CD4-positive, alpha-beta T cell treated with Interleukin-15 for 4 hours (primary cell): ENCODE measurements around the gene LEMD2.
"Not testable (repeated sequence)": the region's sequence is repeated elsewhere in the genome, so short reads cannot be mapped to it uniquely, and the experiment has no call there.

Source experiments
- DNase-seq: peaks from one replicate; pipeline ENCODE4 v3.0.0-alpha.2; 2020; ENCODE audit warnings: low spot score

Gene LEMD2

DNA sequence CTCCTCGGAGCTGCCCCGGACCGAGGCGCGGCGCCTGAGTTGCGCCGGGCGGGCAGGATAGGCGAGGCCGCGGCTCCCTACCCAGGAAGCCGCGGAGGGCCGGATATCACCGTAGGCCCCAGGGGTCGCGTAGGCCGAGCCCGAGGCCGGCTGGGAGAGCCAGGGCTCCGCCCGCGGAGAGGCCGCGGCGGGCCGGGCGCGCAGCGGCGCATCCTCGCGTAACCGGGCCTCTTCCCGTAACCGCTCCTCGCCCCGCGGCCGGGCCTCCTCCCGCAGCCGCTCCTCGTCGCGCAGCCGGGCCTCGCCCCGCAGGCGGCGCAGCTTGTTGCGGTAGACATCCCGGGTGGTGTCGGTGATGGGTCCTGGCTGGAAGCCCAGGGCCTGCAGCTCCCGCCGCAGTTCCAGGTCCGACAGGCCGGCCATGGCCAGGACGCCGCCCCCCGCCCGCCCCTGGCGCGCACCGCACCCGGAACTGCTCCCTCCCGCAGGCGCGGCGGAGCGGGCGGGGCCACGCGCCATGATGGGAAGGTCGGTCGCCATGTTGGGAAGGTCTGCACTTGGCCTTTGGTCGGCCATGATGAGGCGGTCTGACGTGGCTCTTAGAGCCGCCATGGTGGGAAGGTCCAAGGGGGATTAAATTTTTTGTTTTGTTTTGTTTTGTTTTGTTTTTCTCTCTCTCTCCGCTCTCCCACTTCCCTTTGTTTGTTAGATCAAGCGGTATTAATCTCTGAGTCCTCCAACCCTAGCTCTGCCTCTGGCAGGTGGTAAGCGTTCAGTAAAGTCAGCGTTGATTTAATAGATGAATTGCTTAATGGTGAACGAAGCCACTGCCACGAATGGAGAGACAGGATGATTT is at the start of gene LEMD2:
Gene LEMD2 (minus strand): TSS at position 437 of the 856 bp plus-strand sequence. CDS start 14 bp downstream, at position 423.
- peak; percentile 94 for DNase-seq

DNA sequence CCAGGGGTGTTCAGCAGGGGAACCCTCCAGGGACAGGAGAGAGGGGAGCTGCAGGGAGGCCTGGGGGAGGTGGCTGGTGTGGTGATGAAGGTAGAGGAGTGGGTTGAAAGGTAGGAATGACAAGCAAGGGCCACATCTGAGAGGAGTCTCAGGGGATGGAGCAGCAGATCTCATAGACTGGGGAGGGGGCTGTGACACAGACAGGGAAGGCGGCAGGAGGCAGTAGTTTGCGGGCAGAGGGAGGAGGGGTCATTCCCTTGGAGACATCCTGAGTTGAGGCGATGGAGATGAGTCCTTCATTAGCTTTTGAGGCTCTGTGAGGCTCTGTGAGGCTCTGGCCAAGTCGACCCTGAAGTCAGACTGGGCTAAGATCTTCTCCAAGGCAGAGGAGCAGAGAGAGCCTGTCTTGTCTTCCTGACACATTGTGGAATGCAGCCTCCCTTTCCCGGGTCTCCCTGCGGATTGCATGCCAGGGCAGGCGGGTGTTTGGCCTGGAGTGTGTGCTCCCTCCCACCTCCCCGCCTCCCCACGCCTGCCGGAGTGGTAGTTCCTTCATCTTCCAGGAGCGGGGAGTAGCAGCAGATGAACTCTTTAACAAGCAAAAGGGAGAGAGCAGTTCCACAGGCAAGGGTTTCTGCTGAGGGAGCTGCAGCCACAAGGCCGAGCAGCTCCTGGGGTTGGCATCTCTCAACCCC is 49.2 kb upstream of the LEMD2 start:
- DNase-seq, result no peak

DNA sequence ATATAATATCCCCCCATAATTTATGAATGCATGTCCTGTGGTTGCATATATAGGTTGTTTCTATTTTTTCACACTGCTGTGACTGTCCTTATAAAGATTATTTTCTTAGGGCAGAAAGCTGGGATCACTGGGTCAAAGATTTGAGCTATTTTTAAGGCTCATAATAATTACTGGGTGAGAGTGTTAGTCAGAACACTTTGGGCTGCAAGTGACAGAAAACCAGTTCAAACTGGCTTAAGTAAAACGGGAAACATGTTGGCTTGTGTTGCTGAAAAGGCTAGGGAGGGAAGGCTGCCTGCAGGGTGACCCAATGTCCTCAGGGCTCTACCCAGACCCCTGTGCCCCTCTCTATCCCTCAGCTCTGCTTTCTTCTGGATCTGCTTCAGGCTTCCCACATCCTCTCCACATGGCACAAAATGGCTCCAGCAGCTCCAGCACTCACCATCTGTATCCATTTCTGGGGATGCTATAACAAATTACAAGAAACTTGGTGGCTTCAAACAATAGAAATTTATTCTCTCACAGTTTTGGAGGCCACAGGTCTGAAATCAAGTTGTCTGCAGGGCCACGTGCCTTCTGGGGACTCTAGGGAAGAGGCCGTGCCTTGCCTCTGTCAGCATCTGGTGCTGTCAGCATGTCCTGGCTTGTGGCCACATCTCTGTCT is 48.0 kb upstream of the LEMD2 start:
- DNase-seq, result no peak

DNA sequence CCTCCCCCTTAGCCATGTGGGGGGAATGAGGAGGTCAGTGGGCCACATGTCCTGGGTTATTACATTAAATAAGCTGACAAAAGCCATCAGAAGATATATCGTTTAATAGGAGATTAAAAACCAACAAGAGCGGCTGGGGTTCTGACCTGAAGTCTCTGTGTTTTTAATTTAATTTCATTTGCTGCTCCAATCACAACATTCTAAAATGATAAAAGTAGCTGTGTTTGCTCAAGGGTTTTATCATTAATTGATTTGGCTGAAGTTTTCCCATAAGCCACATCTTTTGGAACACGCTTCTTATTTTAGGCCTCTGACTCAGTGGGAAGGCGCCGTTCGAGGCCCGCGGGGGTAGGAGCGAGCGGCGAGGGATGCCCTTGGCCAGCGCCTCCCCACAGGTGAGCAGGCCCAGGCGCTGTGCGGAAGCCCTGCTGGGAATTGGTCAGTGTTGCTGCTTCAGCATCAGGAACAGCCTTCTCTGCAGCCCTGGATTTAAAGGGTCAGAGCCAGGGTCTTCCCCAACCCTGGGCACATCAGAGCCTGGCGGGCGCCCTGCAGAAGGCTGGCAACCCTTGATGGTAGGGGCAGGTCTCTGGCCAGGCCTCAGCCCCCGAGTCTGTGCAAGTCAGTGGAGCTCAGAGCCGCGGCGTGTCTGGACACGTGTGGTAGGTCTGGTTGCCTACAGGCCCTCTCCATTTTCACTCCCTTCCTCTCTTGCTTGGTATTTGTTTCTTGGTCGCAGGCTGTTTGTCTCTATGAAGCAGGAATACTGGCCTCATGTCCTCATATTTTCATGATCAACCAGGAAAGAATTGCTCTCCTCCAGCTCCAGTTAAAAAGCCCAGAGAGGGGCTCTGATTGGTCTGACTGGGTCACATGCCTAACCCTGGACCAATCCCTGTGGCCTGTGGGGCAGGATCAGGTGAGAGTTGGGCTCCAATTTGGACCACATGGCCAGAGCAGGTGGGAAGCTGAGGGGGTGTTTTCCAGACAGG is 45.8 kb upstream of the LEMD2 start:
- no peak for DNase-seq

DNA sequence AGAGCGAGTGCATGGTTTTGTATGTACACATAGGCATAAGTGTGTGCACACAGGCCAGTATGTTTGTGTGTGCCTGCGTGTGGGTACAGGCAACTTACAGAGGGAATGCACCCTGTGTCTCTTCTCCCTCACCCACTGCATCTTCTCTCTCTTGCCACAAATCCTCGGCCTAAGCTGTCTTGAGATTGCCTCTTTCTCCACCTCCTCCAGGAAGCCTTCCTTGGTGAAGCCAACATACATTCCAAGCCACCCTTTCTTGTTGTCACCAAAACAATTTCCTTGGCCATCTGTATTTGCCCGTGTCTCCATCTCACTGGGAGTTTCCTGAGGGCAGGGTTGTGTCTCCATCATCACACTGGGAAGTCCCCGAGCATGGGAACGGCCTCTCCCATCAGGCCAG is 44.7 kb upstream of the LEMD2 start:
- no peak for DNase-seq

DNA sequence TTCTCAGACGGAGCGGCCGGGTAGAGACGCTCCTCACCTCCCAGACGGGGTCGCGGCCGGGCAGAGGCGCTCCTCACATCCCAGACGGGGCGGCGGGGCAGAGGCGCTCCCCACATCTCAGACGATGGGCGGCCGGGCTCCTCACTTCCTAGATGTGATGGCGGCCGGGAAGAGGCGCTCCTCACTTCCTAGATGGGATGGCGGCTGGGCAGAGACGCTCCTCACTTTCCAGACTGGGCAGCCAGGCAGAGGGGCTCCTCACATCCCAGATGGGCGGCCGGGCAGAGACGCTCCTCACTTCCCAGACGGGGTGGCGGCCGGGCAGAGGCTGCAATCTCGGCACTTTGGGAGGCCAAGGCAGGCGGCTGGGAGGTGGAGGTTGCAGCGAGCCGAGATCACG is 43.9 kb upstream of the LEMD2 start:
- not testable (repeated sequence) for DNase-seq

DNA sequence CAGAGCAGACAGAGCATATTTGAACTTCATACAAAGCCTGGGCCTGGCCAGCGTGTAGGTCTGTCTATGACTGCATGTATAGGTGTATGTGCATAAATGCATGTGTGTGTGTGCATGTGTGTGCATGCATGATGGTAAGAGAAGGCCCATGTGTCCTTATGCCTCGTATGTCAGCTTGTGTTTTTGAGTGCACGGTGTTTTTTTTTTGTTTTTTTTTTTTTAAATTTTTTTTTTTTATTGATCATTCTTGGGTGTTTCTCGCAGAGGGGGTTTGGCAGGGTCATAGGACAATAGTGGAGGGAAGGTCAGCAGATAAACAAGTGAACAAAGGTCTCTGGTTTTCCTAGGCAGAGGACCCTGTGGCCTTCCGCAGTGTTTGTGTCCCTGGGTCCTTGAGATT is 42.8 kb upstream of the LEMD2 start:
- not testable (repeated sequence) for DNase-seq

DNA sequence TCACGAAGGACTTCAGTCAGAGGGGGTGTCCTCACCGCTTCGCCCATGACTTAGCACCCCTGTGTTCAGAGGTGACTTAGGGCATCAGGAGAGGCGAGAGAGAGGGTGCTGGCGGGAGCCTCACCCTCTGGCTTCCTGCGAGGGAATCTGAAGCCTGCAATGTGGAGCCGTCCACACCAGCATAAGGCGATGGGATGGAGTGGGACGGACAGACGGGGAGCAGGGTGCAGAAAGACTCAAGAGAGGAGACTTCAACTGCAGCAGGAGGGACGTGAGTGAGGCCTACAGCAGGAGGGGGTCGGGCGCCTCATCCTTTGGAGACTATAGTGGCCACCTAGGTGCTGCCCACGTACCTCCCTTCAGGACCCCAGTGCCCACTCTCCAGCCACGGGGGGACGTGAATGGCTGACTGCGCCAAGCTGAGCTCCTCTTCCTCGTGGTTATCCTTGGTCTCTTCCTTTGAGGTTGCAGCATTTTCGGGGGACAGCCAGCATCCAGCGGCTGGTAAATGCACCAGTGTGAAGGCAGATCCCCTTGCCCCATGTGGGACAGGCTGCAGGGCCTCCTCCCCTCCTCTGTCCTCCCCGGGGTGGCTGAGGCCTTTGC is 41.8 kb upstream of the LEMD2 start:
- no peak for DNase-seq

DNA sequence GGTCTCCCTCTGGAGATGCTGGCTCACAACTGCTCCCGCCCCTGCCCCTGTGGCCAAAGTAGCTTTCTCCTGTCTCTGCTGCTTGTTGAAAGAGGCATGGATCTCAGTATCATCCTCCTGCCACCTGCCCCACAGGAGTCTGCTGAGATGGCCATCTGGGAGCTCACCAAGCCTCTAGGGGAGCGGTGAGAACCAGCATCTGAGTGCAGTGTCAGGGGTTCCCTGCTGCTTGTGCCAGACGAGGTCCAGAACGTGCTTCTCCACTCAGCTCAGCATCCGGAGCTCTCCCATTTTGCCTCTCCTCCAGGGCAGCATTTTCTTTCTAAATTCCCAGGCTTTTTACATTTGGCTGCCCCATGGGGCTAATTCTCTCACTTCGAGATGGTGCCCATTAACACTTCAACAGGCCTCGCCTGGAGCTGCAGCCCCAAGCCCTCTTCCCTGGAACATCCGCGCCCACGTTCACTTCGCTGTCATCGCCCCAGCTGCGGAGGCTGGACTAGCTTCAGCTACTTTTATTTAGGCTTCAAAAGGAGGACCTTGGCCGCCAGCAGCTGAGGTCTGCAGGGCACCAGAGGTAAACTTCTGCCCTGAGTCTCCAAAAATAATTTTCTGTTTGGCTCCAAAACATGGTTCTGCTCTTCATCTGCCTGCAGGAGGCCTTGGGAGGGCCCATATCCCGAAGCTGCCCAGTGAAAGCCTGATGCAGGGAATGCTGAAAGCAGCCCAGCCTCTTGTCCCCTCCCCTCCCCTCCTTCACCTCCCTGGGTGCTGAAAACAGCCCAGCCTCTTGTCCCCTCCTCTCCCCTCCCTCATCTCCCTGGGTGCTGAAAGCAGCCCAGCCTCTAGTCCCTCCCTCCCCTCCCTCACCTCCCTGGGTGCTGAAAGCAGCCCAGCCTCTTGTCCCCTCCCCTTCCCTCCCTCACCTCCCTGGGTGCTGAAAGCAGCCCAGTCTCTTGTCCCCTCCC is 40.1 kb upstream of the LEMD2 start:
- DNase-seq, result no peak

DNA sequence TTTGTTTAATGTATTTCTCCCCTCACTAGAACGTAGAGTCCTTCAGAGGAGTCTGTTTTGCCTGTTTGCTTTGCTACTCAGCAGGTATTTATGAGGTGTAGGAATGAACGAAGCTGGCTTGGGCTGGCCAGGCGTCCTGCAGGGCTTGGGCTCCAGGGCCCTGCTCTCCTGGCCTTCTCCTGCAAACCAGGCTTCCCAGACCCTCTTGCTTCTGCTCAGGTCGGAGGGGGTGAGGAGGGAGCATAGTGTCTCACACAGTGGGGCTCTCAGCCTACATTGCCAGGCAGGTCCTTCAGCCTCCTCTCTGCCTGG is 39.5 kb upstream of the LEMD2 start:
- no peak for DNase-seq

DNA sequence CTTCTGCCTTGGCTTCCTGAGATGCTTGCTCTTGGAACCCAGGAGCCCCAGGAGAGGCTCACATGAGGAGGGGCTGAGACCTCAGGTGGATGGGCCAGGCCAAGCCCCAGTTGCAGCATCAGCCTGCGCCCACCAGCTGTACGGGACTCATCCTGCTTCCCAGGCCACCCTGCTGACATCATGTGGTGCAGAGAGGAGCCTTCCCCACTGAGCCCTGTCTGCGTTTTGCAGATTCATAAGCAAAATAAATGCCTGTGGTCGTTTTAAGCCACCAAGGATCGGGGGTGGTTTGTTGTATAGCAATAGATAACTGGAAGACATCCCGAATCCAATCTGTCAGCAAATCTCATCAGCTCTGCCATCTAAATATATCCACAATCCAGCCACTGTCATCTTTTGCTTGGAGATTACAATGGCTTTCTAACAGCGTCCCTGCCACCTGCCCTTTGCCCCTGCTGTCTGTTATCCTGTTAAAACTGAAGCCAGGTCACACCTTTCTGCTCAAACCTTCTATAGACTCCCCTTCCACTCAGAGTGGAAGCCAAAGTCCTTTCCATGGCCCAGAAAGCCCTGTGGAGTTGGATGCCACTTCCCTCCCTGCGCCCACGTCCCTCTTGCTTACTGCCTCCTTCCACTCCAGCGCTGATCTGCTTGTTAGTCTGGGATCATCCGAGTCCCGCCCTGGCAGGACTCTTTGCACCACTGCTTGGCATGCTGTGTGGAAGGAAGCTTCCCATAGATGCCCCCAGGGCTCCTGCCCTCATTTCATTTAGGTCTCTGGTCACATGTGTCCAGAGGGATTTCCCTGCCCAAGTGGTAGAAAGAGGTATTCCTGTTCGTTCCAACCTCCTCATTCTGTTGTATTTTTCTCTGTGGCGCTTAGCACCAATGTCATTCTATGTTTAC is 38.9 kb upstream of the LEMD2 start:
- DNase-seq, result no peak

DNA sequence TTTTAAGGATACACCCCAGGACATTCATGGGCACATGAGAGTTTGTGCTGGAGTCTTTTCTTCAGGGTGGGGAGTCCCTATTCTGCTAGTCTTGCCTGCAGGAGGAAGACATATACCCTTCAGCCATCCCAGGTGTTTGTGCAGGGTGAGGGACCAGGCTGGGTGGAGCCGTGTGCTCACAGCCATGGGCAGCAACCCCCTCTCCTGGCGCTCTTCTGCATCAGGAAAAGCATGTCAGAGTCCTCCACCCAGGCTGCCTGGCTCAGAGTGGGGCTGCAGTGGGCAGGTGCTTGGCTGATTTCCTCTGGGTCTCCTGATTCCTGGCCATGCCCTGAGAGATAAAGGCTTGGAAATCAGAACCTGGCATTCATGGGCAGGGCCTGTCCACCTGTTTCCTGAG is 37.6 kb upstream of the LEMD2 start:
- DNase-seq, result no peak

DNA sequence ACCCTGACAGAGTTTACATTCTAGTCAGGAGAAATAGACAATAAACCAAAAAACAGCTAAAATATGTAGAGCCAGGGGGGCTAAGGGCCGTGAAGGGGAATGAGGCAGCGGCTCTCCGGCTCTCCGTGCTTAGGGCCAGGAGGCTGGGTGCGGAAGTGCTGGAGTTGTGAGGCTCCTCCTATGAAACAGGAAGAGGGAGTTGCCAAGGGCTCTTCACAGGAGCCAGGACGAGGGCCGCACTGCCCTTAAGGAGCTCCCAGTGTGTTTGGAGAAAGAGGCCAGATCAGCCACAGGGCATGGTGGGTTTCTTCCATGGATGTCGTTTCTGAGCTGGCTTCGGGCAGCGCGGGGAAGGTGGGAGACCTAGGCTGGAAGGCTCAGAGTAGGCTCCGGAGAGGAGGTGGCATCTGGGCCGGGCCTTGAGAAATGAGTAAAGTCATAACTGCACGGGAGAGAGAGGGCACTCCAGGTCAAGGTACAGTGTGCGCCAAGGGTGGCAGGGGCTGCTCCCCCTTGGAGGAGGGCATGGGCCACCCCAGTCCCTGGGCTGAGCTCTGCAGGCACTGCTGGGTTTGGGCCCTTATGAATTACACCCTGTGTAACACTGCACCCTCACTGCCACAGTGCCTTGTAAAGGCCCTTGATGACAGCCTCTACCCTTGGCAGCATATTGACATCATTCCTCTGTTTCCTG is 35.7 kb upstream of the LEMD2 start:
- no peak for DNase-seq

DNA sequence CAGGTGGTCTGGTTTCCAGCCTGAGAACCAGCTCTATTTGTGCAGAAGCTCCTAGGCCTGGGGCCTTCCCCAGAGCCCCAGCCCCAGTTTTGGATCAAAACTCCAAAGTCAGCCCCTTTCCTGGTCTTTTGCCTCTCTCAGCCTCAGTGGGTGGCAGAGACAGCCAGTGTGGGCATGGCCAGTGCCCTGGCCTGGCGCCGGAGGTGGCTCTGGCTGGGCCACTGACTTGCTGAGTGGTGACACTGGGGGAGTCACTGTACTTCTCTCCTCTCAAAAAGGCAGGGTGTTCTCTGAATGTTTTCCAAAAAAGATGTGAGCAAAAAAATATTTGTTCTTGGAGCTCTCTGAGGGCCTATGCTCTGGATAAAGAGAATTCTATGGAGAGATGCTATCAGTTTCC is 34.9 kb upstream of the LEMD2 start:
- no peak for DNase-seq

DNA sequence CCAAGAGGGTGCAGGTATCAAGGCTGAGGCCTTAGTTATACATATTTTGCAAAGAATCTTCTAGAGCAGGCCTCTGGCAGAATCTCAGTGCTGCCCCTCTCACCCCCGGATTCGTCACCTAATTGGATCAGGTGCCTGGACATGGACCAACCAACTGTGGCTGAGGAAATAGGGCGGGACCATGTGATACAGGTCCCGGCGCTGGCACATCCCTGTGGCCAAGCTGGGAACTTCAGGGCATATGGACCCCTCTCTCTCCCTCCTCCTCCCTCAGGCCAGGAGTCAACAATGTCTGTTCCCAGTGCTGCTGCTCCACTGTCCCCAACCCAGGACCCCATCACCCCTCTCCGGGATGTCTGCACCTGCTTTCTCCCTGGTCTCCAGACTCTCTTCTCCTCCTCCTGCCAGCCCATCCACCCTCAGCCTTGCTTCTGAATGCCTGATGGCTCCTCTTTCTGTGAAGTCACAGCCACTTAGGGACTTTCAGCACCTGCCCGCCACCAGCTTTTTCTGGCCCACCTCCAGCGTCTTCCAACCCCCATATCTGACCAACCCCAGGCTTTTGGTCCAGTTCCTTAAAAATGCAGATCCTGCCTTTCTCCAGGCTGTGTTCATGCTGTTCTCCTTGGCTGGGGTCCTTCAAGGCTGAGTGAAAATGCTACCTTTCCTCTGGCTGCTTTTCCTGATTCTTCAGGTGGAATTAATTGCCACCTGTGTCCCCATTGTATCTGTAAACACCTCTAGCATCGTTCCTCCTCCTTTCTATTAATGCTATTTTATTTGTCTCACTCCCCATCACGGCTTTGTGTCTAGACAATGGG is 33.9 kb upstream of the LEMD2 start:
- no peak for DNase-seq

DNA sequence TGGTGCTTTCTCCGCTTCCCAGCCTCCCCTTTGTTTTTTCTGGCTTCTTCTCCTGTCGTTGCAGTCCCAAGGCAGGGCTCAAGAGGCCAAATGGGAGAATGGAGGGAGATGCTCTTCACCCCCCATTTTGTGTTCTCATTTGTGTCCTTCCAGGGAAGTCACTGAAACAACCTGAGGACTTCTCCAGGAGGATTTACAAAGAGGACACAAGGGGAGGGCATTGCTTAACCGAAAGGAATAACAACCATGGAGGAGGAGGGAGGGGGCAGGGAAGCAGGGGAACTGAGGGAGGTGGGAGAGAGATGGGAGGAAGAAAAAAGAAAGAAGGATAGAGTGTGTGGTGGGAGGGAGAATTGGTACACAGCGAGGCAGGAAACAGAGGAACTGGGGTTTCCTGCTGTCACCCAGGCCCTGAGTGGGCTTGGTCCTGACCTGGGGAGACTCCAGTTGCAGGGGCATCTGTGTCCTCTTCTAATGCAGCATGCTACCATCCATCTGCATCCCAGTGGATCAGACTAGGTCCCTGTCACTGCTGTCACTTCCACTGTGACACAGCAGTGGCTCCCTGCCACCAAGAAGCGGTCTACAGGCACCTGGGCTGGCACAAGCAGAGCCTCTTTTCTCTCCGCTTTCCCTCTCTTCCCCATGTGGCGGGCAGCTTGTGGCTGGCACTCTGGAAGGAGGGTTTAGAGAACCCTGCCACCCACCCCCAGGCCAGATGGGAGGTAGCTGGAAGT is 32.0 kb upstream of the LEMD2 start:
- DNase-seq, result no peak

DNA sequence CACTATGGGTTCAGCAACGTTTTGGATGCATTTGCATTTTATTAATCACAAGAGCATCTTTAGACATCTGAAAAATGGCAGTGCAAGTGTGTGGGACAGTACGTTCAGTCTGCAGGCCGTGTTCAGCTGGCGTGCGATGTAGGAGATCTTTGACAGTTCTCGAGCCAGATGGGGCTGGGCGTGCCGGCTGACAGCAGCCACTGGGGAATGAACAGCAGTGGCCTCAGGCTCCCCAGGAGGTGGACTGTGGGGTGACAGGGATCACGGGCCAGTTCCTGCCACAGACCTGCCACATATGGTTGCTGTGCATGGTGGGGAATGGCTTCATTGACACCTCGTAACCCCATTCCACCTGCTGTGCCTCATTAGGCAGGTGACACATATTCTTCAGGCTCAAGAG is 31.3 kb upstream of the LEMD2 start:
- no peak for DNase-seq
